Cardiac fibroblast (primary cell): ENCODE measurements around the gene LMAN2L.

Source experiments
- DNase-seq, 2 donors: peaks; one replicate each; pipeline versions ENCODE4 v3.0.0 to v3.0.0-alpha.2; 2010; ENCODE audit warnings: low read depth in 2 of 2
- H3K4me3 ChIP-seq, 2 donors: replicated peaks in 1 of 2; 1 replicate in 1 of 2; 2 replicates in 1 of 2; pipeline ENCODE4 v1.5.1; 2011; ENCODE audit warnings: low read depth in 2 of 2, low read length in 2 of 2, mild to moderate bottlenecking in 2 of 2, moderate library complexity in 1 of 2
- TF ChIP-seq, protein P1 (sequence below): IDR thresholded peaks from one replicate; pipeline ENCODE4 v1.5.1; 2011; ENCODE audit warnings: low read depth, mild to moderate bottlenecking, low read length, inconsistent platforms

The LMAN2L gene

DNA sequence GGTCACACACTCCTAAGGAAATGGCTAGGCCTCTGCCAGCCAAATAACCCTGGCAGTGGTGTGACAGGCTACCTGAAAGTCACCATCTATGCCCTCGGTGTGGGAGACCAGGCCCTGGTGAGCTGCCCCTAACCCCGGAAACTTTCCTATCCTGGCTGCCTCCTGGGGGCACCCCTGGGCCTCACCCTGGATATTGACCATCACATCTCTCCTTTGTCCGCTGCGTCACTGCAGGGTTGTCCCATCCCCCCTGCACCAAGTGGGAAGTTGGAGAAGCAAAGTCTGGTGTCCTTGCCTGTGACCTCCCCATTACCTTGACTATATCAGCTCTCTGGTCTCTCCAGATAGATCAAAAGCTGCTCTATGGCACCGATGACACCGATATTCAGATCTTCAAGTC is 78.5 kb downstream of the LMAN2L start:
- TF ChIP-seq, protein P1, sequence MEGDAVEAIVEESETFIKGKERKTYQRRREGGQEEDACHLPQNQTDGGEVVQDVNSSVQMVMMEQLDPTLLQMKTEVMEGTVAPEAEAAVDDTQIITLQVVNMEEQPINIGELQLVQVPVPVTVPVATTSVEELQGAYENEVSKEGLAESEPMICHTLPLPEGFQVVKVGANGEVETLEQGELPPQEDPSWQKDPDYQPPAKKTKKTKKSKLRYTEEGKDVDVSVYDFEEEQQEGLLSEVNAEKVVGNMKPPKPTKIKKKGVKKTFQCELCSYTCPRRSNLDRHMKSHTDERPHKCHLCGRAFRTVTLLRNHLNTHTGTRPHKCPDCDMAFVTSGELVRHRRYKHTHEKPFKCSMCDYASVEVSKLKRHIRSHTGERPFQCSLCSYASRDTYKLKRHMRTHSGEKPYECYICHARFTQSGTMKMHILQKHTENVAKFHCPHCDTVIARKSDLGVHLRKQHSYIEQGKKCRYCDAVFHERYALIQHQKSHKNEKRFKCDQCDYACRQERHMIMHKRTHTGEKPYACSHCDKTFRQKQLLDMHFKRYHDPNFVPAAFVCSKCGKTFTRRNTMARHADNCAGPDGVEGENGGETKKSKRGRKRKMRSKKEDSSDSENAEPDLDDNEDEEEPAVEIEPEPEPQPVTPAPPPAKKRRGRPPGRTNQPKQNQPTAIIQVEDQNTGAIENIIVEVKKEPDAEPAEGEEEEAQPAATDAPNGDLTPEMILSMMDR = no peak
- no peak for DNase-seq
- H3K4me3 ChIP-seq = no peak overlapping the region

DNA sequence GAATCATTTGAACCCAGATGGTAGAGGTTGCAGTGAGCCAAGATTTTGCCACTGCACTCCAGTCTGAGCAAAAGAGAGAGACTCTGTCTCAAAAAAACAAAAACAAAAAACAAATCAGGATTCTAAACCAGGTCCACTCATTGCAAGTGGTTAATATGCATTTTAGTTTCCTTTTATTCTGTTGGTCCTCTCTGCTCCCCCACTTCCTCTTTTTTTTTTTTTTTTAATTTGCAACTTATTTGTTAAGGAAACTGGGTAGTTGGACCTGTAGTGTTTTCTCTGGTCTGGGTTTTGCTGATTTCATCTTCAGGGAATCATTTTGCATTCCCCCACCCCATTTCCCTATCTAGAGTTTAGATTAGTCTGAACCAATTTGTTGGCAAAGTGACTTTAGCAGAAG is 83.3 kb downstream of the LMAN2L start:
- TF ChIP-seq, protein P1 = no peak
- DNase-seq = no peak
- H3K4me3 ChIP-seq = no peak overlapping the region
